ENCODE measurements around the gene TBC1D5. TPM values are rescaled to one million over a fixed set of nuclear protein-coding genes. Genes with fewer than 3 reads are reported as not detected.
"Not testable (repeated sequence)": the region's sequence is repeated elsewhere in the genome, so short reads cannot be mapped to it uniquely, and the experiment has no call there.

Gene TBC1D5
- total RNA-seq, 1 experiment from 2014 or later = 51.3 TPM

GRCh38 chr3:17151598-17152373, 590.6 kb downstream of the TBC1D5 start:
- in situ Hi-C loops (cut with HindIII; ENCODE audit: low sequenced_read_pairs) = no loop called here
- DNase-seq (ENCODE audit: low spot score) = no peak

- DNase-seq (ENCODE audit: low spot score) = no peak
- in situ Hi-C loops (cut with HindIII; ENCODE audit: low sequenced_read_pairs) = no loop called here
These were observed 593.4 kb downstream of the TBC1D5 start for GRCh38 chr3:17149076-17149475.

GRCh38 chr3:17144665-17144993, 597.8 kb downstream of the TBC1D5 start:
- in situ Hi-C loops (cut with HindIII; ENCODE audit: low sequenced_read_pairs) = no loop called here
- DNase-seq (ENCODE audit: low spot score) = no peak

GRCh38 chr3:17143893-17144664, 598.4 kb downstream of the TBC1D5 start:
- DNase-seq (ENCODE audit: low spot score) = no peak

GRCh38 chr3:17142516-17142915, 599.9 kb downstream of the TBC1D5 start:
- no peak for DNase-seq (ENCODE audit: low spot score)
- in situ Hi-C loops (cut with HindIII; ENCODE audit: low sequenced_read_pairs) = no loop called here

More at GRCh38 chr3:17143893-17144664, 598.4 kb downstream of the TBC1D5 start:
- in situ Hi-C loops (cut with HindIII; ENCODE audit: low sequenced_read_pairs) = no loop called here

- DNase-seq (ENCODE audit: low spot score) = no peak
- in situ Hi-C loops (cut with HindIII; ENCODE audit: low sequenced_read_pairs) = no loop called here
These were observed 600.7 kb downstream of the TBC1D5 start for GRCh38 chr3:17141699-17142098.

- peak; percentile 78 for DNase-seq (ENCODE audit: low spot score)
- in situ Hi-C loops (cut with HindIII; ENCODE audit: low sequenced_read_pairs) = no loop called here
These were observed 601.5 kb downstream of the TBC1D5 start for GRCh38 chr3:17140670-17141505.

GRCh38 chr3:17138246-17139039, 604.0 kb downstream of the TBC1D5 start:
- no peak for DNase-seq (ENCODE audit: low spot score)
- in situ Hi-C loops (cut with HindIII; ENCODE audit: low sequenced_read_pairs) = no loop called here

GRCh38 chr3:17137321-17137826, 605.1 kb downstream of the TBC1D5 start:
- no peak for DNase-seq (ENCODE audit: low spot score)
- in situ Hi-C loops (cut with HindIII; ENCODE audit: low sequenced_read_pairs) = no loop called here

GRCh38 chr3:17136136-17136721, 606.2 kb downstream of the TBC1D5 start:
- in situ Hi-C loops (cut with HindIII; ENCODE audit: low sequenced_read_pairs) = no loop called here
- DNase-seq (ENCODE audit: low spot score) = peak; percentile 98

GRCh38 chr3:17135696-17136095, 606.7 kb downstream of the TBC1D5 start:
- DNase-seq (ENCODE audit: low spot score) = no peak
- in situ Hi-C loops (cut with HindIII; ENCODE audit: low sequenced_read_pairs) = no loop called here

- no peak for DNase-seq (ENCODE audit: low spot score)
- in situ Hi-C loops (cut with HindIII; ENCODE audit: low sequenced_read_pairs) = no loop called here
These were observed 608.5 kb downstream of the TBC1D5 start for GRCh38 chr3:17133632-17134545.

GRCh38 chr3:17132286-17133115, 609.9 kb downstream of the TBC1D5 start:
- DNase-seq (ENCODE audit: low spot score) = no peak
- in situ Hi-C loops (cut with HindIII; ENCODE audit: low sequenced_read_pairs) = no loop called here

- DNase-seq (ENCODE audit: low spot score) = peak; percentile 55
- in situ Hi-C loops (cut with HindIII; ENCODE audit: low sequenced_read_pairs) = no loop called here
These were observed 611.5 kb downstream of the TBC1D5 start for GRCh38 chr3:17130956-17131355.

GRCh38 chr3:17129556-17129955, 612.9 kb downstream of the TBC1D5 start:
- in situ Hi-C loops (cut with HindIII; ENCODE audit: low sequenced_read_pairs) = no loop called here
- no peak for DNase-seq (ENCODE audit: low spot score)

GRCh38 chr3:17128671-17129070, 613.8 kb downstream of the TBC1D5 start:
- in situ Hi-C loops (cut with HindIII; ENCODE audit: low sequenced_read_pairs); DNase-seq (ENCODE audit: low spot score): not testable (repeated sequence)

Data from G401 (cell line).